Measurements from ENCODE around the gene ADAMTSL1. TPM values are rescaled to one million over a fixed set of nuclear protein-coding genes. Genes with fewer than 3 reads are reported as not detected.

The ADAMTSL1 gene
- total and polyA plus RNA-seq, 4 donors = 0.31 to 3.4 (median 1.9) TPM

GRCh38 chr9:18526685-18527084 lies 52.7 kb downstream of the ADAMTSL1 start:
- 87% methylated on average over 3 of the region's 3 CpGs for WGBS
- no peaks in the 10 kb centered on the region for H3K4me1 ChIP-seq (ENCODE audit: control insufficient read depth in 4 of 4, insufficient read depth in 4 of 4, low read length in 3 of 4)
- TF ChIP-seq FOXA2 (IDR thresholded peaks at IDR 0.05) = no peak
- no peak for TF ChIP-seq GABPA (IDR thresholded peaks at IDR 0.05 in 1 of 2, conservative IDR thresholded peaks at IDR 0.05 in 1 of 2)
- no peak for TF ChIP-seq EGR1 (IDR thresholded peaks at IDR 0.05; ENCODE audit: low read depth in 2 of 2)
- no peak for TF ChIP-seq RXRA (IDR thresholded peaks at IDR 0.05)
- H3K27ac ChIP-seq (ENCODE audit: low read depth in 1 of 2, low read length in 2 of 2) = no peak overlapping the region
- H3K36me3 ChIP-seq (ENCODE audit: control insufficient read depth in 4 of 4, insufficient read depth in 3 of 4, low read depth in 1 of 4, low read length in 3 of 4) = no peaks in the 10 kb centered on the region
- H3K4me3 ChIP-seq (ENCODE audit: low read depth in 1 of 3, low read length in 3 of 3) = no peak overlapping the region
- H3K9ac ChIP-seq (ENCODE audit: low read depth in 1 of 2, low read length in 2 of 2) = no peak overlapping the region
- no peaks in the 10 kb centered on the region for H3K9me3 ChIP-seq (ENCODE audit: control insufficient read depth in 4 of 4, low read length in 3 of 4)
- no peaks in the 10 kb centered on the region for H3K27me3 ChIP-seq (ENCODE audit: control insufficient read depth in 4 of 4, insufficient read depth in 4 of 4, low read length in 3 of 4)
- no peak for DNase-seq (ENCODE audit: low spot score)

- H3K9me3 ChIP-seq (ENCODE audit: control insufficient read depth in 4 of 4, low read length in 3 of 4) = peaks cover 2 to 17% (median 7%) of the 10 kb centered on the region in 4 donors
- H3K4me1 ChIP-seq (ENCODE audit: control insufficient read depth in 4 of 4, insufficient read depth in 4 of 4, low read length in 3 of 4) = no peaks in the 10 kb centered on the region
- H3K27ac ChIP-seq (ENCODE audit: low read depth in 1 of 2, low read length in 2 of 2) = no peak overlapping the region
- 75% methylated on average over 7 of the region's 7 CpGs for WGBS
- TF ChIP-seq CTCF (IDR thresholded peaks at IDR 0.05; ENCODE audit: low read depth, low read length, missing input control) (no peak), NR2F2 (IDR thresholded peaks at IDR 0.05) (no peak), ZBTB33 (IDR thresholded peaks at IDR 0.05) (no peak), YY1 (IDR thresholded peaks at IDR 0.05) (no peak), SP1 (IDR thresholded peaks at IDR 0.05) (no peak), EGR1 (IDR thresholded peaks at IDR 0.05; ENCODE audit: low read depth in 2 of 2) (no peak), MAX (IDR thresholded peaks at IDR 0.05) (no peak), RXRA (IDR thresholded peaks at IDR 0.05) (no peak), REST (IDR thresholded peaks at IDR 0.05) (no peak), FOXA2 (IDR thresholded peaks at IDR 0.05) (no peak), TAF1 (conservative IDR thresholded peaks at IDR 0.05) (no peak), GABPA (IDR thresholded peaks at IDR 0.05 in 1 of 2, conservative IDR thresholded peaks at IDR 0.05 in 1 of 2) (no peak), FOXA1 (IDR thresholded peaks at IDR 0.05) (no peak), JUND (IDR thresholded peaks at IDR 0.05) (no peak), RAD21 (IDR thresholded peaks at IDR 0.05) (no peak), HNF4A (conservative IDR thresholded peaks at IDR 0.05) (no peak), ATF3 (IDR thresholded peaks at IDR 0.05) (no peak), HNF4G (IDR thresholded peaks at IDR 0.05) (no peak)
- H3K27me3 ChIP-seq (ENCODE audit: control insufficient read depth in 4 of 4, insufficient read depth in 4 of 4, low read length in 3 of 4) = no peaks in the 10 kb centered on the region
- no peak overlapping the region for H3K9ac ChIP-seq (ENCODE audit: low read depth in 1 of 2, low read length in 2 of 2)
- H3K36me3 ChIP-seq (ENCODE audit: control insufficient read depth in 4 of 4, insufficient read depth in 3 of 4, low read depth in 1 of 4, low read length in 3 of 4) = no peaks in the 10 kb centered on the region
- DNase-seq (ENCODE audit: low spot score) = no peak
- H3K4me3 ChIP-seq (ENCODE audit: low read depth in 1 of 3, low read length in 3 of 3) = no peak overlapping the region
Observed at GRCh38 chr9:18531136-18532065, 57.4 kb downstream of the ADAMTSL1 start.
